SIG-M5 treated with dmso at 0.1 percent for 504 hours (cell line): Measurements from ENCODE around the gene EPB42.
"Not testable (repeated sequence)": the region's sequence is repeated elsewhere in the genome, so short reads cannot be mapped to it uniquely, and the experiment has no call there.

ENCODE experiments used
- DNase-seq: peaks from one replicate; lab custom pipeline; 2025; ENCODE audit not compliant: unreplicated experiment; lab: John Stamatoyannopoulos, UW

EPB42 gene

DNA sequence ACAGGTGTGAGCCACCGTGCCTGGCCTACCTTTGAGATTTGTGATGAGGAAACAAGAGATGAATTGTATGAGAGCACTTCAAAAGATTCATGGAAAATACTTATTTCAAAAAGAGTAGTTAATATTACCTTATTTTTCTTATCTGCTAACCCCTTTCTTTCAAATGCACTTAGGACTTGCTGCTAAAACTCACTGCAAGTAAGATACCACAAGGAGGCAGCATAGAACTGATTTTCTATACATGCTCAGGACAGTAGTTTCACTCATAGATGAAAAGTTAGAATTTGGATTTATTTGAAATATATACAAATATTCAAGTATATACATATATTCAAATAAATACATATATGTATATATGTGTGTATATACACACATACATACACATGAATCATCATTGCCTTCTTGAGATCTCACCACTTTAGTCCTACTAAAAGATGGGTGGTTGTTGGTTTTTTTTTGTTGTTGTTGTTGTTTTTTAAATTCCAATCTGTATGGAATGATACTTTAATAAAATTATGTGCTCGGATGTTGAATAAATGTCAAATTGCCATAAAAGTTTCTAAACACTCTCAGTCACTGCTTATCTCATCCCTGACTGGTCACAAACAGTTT, 33.2 kb downstream of the EPB42 start:
- DNase-seq: peak; percentile 51

DNA sequence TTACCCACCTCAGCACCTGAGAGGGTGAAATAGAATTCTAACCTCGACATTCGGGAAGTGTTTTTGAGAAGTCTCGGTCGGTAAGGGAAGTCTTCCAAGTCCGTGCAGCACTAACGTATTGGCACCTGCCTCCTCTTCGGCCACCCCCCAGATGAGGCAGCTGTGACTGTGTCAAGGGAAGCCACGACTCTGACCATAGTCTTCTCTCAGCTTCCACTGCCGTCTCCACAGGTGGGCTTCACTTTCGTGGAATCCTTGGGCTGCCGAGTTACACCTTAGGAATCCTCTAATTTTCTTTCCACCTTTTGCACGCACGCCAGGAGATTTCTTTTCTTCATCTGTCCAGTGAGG, 34.8 kb downstream of the EPB42 start:
- DNase-seq: no peak

- peak; percentile 87 for DNase-seq
These were observed 35.4 kb downstream of the EPB42 start, which contains the start of gene CCNDBP1 for GRCh38 chr15:43185157-43186002. TSS of gene CCNDBP1 (plus strand) at chr15:43185403. CDS start at chr15:43185499, 96 bp downstream.

DNA sequence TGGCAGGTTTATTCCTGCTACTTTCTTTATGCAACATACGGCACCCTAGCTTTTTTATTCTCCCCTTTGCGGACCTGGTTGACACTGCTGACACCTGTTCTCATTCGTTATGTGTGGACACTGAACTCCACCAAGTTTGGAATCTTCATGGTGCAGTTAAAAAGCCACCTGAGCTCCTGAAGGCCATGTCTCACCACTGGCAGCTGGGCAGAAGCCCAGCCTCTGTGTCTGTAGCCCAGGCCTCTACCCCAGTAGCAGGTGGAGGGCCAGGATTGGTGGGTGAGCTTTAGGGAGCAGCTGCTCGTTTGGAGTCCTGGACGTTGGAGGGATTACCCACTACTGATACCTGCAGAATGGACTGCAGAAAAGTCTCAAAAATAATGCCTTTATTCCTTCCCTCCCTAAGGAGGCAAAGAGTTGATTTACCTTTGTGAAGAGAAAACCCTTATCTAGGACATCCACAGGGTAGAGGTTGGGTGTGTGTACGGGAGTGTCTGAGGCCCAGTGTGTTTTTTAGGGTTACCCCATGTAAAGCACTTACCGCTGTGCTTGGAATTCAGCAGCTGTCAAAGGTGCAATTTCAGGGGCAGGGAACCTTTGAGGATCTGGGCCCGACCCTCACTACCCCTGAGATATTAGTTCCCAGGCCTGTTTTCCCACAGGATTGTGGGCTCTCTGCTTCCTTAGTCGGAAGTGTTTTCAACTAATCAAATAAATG, 36.3 kb downstream of the EPB42 start:
- DNase-seq: no peak

DNA sequence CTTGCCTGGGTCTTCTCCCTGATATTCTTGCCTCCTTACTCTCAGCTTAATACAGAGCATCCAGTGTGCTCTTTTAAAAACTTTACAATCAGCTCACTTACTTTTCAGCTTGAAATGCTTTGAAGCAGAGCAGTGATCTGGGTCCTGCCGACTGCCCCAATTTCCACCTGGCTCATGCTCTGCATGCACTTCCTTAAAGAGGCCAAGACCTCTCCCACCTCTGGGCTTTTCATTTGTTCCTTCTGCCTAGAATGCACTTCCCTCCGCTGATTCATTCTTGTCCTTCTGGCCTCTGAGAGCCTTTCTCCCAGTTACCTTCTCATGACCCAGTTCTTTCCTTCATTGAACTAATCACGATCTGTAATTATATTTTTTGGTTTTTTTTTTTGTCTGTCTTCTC, 37.5 kb downstream of the EPB42 start:
- DNase-seq: no peak

GRCh38 chr15:43177147-43177546, 43.7 kb downstream of the EPB42 start:
- DNase-seq: not testable (repeated sequence)

DNA sequence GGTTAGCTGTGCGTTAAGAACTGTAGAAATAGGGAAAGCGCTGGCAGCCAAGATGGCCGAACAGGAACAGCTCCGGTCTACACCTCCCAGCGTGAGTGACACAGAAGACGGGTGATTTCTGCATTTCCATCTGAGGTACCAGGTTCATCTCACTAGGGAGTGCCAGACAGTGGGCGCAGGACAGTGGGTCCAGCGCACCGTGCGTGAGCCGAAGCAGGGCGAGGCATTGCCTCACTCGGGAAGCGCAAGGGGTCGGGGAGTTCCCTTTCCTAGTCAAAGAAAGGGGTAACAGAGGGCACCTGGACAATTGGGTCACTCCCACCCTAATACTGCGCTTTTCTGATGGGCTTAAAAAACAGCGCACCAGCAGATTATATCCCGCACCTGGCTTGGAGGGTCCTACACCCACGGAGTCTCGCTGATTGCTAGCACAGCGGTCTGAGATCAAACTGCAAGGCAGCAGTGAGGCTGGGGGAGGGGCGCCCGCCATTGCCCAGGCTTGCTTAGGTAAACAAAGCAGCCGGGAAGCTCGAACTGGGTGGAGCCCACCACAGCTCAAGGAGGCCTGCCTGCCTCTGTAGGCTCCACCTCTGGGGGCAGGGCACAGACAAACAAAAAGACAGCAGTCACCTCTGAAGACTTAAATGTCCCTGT, 45.0 kb downstream of the EPB42 start:
- not testable (repeated sequence) for DNase-seq

GRCh38 chr15:43169888-43170287, 50.9 kb downstream of the EPB42 start:
- no peak for DNase-seq

DNA sequence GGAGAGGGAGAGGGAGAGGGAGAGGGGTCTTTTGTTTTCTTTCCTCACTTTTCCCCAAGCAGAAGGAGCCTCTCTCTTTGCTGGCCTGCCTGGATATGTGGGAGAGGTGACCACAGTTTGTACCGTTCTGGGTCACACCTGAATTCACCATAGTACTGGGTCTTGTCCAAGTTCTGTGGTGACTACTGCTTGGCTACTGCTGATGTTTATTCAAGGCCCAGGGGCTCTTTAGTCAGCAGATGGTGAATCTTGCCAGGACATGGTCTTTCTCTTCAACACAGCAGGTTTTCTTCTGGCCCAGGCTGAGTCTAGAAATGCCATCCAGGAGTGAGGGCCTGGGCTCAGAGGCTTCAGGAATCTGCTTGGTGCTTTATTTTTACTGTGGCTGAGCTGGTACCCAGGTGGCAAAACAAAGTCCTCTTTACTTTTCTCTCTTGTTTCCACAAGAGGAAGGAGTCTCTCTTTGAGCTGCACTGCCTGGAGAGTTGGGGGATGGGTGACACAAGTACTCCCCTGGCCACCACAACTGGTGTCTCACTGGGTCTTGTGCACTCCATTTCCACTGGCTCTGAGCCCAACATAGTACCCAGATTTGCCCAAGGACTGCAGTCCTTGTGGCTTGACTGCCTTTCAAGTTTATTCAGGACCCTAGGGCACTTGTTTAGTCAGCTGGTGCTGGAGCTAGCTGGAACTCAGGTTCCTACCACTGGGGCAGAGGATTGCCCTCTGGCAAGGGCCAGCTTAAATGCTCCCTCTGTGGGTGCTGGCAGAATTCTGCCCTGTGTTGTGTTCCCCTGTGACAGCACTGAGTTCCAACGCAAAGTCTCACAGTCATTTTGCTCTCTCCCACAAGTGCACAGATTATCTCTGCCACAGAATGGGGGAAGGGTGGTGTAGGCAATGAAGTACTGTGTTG, 52.4 kb downstream of the EPB42 start:
- DNase-seq: no peak

DNA sequence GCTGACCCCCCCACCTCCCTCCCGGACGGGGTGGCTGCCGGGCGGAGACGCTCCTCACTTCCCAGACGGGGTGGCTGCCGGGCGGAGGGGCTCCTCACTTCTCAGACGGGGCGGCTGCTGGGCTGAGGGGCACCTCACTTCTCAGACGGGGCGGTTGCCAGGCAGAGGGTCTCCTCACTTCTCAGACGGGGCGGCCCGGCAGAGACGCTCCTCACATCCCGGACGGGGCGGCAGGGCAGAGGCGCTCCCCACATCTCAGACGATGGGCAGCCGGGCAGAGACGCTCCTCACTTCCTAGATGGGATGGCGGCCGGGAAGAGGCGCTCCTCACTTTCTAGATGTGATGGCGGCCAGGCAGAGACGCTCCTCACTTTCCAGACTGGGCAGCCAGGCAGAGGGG, 53.6 kb downstream of the EPB42 start:
- not testable (repeated sequence) for DNase-seq

GRCh38 chr15:43165801-43166325, 55.0 kb downstream of the EPB42 start:
- no peak for DNase-seq

GRCh38 chr15:43153269-43153668, 67.5 kb downstream of the EPB42 start:
- DNase-seq: no peak

DNA sequence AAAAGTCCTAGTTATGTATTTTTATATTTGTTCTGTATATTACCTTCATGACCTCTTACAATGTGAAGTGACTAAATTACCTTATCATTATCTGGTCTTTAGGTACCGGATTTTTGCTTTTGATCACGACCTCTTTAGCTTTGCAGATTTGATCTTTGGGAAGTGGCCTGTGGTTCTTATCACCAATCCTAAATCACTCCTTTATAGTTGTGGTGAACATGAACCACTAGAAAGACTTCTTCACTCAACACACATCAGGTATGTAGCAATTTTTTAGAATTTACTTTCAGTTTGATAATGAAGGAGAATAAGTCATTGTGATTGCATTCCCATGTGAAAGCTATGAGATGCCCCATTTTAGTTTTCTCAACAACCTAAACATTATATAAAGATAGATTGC, 69.1 kb downstream of the EPB42 start:
- DNase-seq: no peak

- DNase-seq: no peak
These were observed 70.5 kb downstream of the EPB42 start for GRCh38 chr15:43150191-43150929.
